Placental epithelial cell (primary cell): ENCODE measurements around the gene TAGLN3. TPM values are rescaled to one million over a fixed set of nuclear protein-coding genes. Genes with fewer than 3 reads are reported as not detected.

Source experiments
- total RNA-seq: library from RNA; depleted of rRNA; stranded (reverse); fragments of >200 nt; gene quantifications from 2 replicates; pipeline ENCODE4 v1.2.3, GENCODE V29; 2012

TAGLN3 gene
- total RNA-seq, result not detected in 2 replicates

DNA sequence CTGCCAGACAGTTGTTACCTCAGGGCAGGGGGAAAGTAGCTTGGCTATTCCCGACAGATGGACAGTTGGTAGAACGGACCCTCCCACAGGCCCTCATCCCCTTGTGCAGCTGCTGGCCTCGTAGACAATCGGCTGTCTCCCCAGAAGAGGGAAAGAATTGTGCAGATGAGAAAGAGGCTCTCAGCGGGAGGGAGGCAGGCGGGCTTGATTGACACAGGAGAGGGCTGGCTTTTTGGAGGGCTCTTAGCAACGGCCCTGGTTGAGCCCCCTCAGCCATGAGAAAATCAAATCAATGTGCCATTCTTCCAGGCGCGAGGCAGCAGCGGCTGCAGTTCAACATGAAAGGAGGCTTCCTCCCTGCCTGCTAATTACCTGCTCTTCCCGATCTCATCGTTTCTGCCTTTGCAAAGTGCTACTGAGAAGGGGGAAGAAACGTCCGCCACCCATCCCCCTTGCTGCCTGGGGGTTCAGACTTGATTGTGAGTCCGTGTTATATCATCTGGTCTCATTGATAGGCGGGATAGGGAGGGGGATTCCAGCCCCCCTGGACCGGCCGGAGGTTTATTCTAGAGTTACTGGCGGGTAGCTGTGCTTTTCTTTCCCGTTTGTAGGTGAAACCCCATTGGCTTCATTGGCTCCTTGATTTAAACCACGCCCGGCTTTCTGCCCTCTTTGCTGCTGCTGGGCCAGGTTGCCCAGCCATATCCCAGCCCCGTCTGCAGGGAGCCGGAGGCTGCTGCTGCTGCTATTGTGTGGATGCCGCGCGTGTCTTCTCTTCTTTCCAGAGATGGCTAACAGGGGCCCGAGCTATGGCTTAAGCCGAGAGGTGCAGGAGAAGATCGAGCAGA lies at the start of gene TAGLN3:
TSS of gene TAGLN3 (plus strand) at position 287 of the 848 bp plus-strand sequence. CDS start at position 788, 501 bp downstream.

DNA sequence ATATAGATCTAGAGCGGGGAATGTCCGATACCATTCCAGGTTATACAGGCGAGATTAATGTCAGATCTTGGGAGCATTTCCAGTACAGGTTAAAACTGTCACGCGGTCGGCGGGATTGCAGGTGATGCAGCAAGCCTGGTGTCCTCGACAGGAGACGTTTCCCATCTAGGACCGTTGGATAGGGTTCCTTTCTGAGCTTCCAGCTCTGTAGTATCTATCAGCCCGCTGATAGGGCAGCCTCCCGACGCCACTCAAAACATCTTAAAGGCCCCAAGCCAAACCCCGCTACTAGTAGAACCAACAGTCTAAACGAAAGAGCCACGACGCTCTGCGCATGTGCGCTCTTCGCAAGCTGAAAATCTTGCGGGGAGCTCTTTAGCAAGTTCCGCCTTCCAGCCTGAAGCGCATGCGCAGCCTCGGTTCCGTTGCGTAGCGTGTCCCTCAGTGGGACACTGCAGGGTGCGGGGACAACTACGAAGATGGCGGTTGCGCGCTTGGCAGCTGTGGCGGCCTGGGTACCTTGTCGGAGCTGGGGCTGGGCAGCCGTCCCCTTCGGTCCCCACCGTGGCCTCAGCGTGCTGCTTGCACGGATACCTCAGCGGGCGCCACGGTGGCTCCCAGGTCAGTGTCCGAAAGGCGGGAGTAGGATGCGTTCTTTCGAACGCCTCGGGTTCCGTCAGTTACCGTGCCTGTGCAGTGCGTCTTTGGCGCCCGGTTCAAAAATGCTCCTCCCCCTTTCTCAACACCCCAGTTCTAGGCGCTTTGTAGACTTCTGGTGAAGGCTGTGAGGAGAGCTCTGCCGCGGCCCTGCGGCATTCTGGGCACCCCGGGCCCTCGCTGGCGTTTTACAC lies 19.9 kb upstream of the TAGLN3 start, which contains the start of gene ABHD10:
TSS of gene ABHD10 (plus strand) at position 444 of the 851 bp plus-strand sequence. CDS start at position 480, 36 bp downstream.

GRCh38 chr3:112034436-112034835 lies 35.7 kb downstream of the TAGLN3 start, which contains the start of gene TMPRSS7:
Gene TMPRSS7, plus strand, starts transcription at chr3:112034736. Its CDS starts 110 bp downstream, at chr3:112034846.

Other genes starting within 250 kb of the TAGLN3 start
- 274 and 618 TPM in 2 replicates for gene PHLDB2, start 139.7 kb upstream of the TAGLN3 start, total RNA-seq
- 21.2 and 21.7 TPM in 2 replicates for gene ABHD10, start 19.9 kb upstream of the TAGLN3 start, total RNA-seq
- gene TMPRSS7, start 35.8 kb downstream of the TAGLN3 start, total RNA-seq, result 0.11 TPM in 1 of 2 replicates, not detected in the other
- gene C3orf52, start 87.5 kb downstream of the TAGLN3 start, total RNA-seq, result 23.9 and 34.3 TPM in 2 replicates
- gene GCSAM, start 134.3 kb downstream of the TAGLN3 start, total RNA-seq, result not detected in 2 replicates